ENCODE measurements around the gene GNG7.
"Not testable (repeated sequence)": the region's sequence is repeated elsewhere in the genome, so short reads cannot be mapped to it uniquely, and the experiment has no call there.

Gene GNG7

GRCh38 chr19:2511570-2511969 is 190.9 kb downstream of the GNG7 start:
- no peak for DNase-seq (ENCODE audit: low read depth, low spot score)

- DNase-seq (ENCODE audit: low read depth, low spot score) = no peak
Measured at GRCh38 chr19:2509096-2509495, 193.4 kb downstream of the GNG7 start.

GRCh38 chr19:2507109-2507508 is 195.4 kb downstream of the GNG7 start:
- no peak for DNase-seq (ENCODE audit: low read depth, low spot score)

- not testable (repeated sequence) for DNase-seq (ENCODE audit: low read depth, low spot score)
Measured at GRCh38 chr19:2506656-2507055, 195.8 kb downstream of the GNG7 start.

- DNase-seq (ENCODE audit: low read depth, low spot score) = no peak
Measured at GRCh38 chr19:2503521-2504109, 198.9 kb downstream of the GNG7 start.

GRCh38 chr19:2500841-2501261 is 201.6 kb downstream of the GNG7 start:
- DNase-seq (ENCODE audit: low read depth, low spot score) = no peak

GRCh38 chr19:2500156-2500555 is 202.3 kb downstream of the GNG7 start:
- DNase-seq (ENCODE audit: low read depth, low spot score) = no peak

- DNase-seq (ENCODE audit: low read depth, low spot score) = no peak
Measured at GRCh38 chr19:2497186-2497585, 205.3 kb downstream of the GNG7 start.

- no peak for DNase-seq (ENCODE audit: low read depth, low spot score)
Measured at GRCh38 chr19:2495651-2496316, 206.7 kb downstream of the GNG7 start.

GRCh38 chr19:2495130-2495641 is 207.3 kb downstream of the GNG7 start:
- DNase-seq (ENCODE audit: low read depth, low spot score) = no peak

- no peak for DNase-seq (ENCODE audit: low read depth, low spot score)
Measured at GRCh38 chr19:2494447-2495129, 207.9 kb downstream of the GNG7 start.

- no peak for DNase-seq (ENCODE audit: low read depth, low spot score)
Measured at GRCh38 chr19:2494084-2494446, 208.4 kb downstream of the GNG7 start.

GRCh38 chr19:2493448-2493847 is 209.0 kb downstream of the GNG7 start:
- not testable (repeated sequence) for DNase-seq (ENCODE audit: low read depth, low spot score)

GRCh38 chr19:2492870-2493269 is 209.6 kb downstream of the GNG7 start:
- no peak for DNase-seq (ENCODE audit: low read depth, low spot score)

GRCh38 chr19:2491130-2491801 is 211.2 kb downstream of the GNG7 start:
- no peak for DNase-seq (ENCODE audit: low read depth, low spot score)

- DNase-seq (ENCODE audit: low read depth, low spot score) = no peak
Measured at GRCh38 chr19:2490659-2491058, 211.8 kb downstream of the GNG7 start.

- DNase-seq (ENCODE audit: low read depth, low spot score) = no peak
Measured at GRCh38 chr19:2488942-2489731, 213.4 kb downstream of the GNG7 start.

- no peak for DNase-seq (ENCODE audit: low read depth, low spot score)
Measured at GRCh38 chr19:2488405-2488941, 214.0 kb downstream of the GNG7 start.

GRCh38 chr19:2487842-2488241 is 214.7 kb downstream of the GNG7 start:
- DNase-seq (ENCODE audit: low read depth, low spot score) = no peak

- DNase-seq (ENCODE audit: low read depth, low spot score) = no peak
Measured at GRCh38 chr19:2487090-2487489, 215.4 kb downstream of the GNG7 start.

GRCh38 chr19:2485428-2485827 is 217.1 kb downstream of the GNG7 start:
- DNase-seq (ENCODE audit: low read depth, low spot score) = no peak

All from brain pericyte (primary cell).